SH-SY5Y (cell line): ENCODE data around the gene KLHL1.

Experiments
- GATA2 ChIP-seq: IDR thresholded peaks from 2 replicates; pipeline ENCODE4 v1.6.1; 2011; ENCODE audit warnings: mild to moderate bottlenecking, low read depth, low read length
- GATA3 ChIP-seq: IDR thresholded peaks from 2 replicates; pipeline ENCODE4 v1.6.1; 2011; ENCODE audit warnings: low read depth, mild to moderate bottlenecking, low read length, moderate library complexity

- TF ChIP-seq GATA2 = no peak
- TF ChIP-seq GATA3 = no peak
These were observed 161.7 kb downstream of the KLHL1 start for GRCh38 chr13:69946511-69946910.
